ENCODE measurements around the gene ANKRD33. TPM values are rescaled to one million over a fixed set of nuclear protein-coding genes. Genes with fewer than 3 reads are reported as not detected.

ANKRD33 gene
- total RNA-seq, 1 donor from 2014 or later: not detected

DNA sequence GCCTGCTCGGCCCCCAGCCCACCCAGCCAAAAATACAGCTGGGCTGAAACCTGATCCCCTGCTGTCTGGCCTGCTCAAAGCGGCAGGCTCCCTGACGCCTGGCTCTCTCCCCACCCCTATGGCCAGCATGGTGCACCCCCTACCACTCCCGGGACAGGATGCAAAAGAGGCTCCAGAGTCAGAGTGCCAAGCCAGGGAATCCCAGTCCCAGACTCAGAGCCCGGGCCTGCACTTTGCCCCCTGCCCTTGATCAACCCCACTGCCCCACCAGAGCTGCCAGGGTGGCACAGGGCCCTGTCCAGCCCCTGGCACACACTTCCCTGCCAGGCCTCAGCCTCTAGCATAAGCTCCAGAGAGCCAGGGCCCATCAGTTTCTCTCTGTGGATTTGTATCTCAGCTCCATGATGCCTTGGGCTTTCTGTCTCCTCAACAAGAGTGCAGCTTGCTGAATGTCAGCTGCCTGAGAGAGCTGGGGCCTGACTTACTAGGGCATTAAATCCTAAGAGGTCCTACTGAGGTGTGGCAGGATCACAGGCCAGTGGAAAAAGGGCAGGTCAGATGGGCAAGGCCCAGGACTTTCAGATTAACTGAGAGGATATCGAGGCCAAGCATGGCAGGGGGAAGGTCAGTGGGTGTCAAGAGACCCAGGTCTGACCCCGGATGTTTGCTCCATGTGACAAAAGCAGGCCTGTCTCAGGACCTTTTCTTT is 33.3 kb downstream of the ANKRD33 start:
- TF ChIP-seq, protein P1, sequence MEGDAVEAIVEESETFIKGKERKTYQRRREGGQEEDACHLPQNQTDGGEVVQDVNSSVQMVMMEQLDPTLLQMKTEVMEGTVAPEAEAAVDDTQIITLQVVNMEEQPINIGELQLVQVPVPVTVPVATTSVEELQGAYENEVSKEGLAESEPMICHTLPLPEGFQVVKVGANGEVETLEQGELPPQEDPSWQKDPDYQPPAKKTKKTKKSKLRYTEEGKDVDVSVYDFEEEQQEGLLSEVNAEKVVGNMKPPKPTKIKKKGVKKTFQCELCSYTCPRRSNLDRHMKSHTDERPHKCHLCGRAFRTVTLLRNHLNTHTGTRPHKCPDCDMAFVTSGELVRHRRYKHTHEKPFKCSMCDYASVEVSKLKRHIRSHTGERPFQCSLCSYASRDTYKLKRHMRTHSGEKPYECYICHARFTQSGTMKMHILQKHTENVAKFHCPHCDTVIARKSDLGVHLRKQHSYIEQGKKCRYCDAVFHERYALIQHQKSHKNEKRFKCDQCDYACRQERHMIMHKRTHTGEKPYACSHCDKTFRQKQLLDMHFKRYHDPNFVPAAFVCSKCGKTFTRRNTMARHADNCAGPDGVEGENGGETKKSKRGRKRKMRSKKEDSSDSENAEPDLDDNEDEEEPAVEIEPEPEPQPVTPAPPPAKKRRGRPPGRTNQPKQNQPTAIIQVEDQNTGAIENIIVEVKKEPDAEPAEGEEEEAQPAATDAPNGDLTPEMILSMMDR (IDR thresholded peaks at IDR 0.05; ENCODE audit: borderline replicate concordance): no peak
- H3K27me3 ChIP-seq (ENCODE audit: low read depth): no peaks in the 10 kb centered on the region
- H3K9me3 ChIP-seq (replicated peaks): no peaks in the 10 kb centered on the region
- peaks cover 31% of the 10 kb centered on the region for H3K36me3 ChIP-seq
- H3K4me3 ChIP-seq: no peak overlapping the region
- peak overlapping the region; percentile 82 for H3K27ac ChIP-seq (replicated peaks)
- peaks cover 70% of the 10 kb centered on the region for H3K4me1 ChIP-seq
- no peak for DNase-seq
- intact Hi-C loops (cut with micrococcal nuclease): no loop called here

DNA sequence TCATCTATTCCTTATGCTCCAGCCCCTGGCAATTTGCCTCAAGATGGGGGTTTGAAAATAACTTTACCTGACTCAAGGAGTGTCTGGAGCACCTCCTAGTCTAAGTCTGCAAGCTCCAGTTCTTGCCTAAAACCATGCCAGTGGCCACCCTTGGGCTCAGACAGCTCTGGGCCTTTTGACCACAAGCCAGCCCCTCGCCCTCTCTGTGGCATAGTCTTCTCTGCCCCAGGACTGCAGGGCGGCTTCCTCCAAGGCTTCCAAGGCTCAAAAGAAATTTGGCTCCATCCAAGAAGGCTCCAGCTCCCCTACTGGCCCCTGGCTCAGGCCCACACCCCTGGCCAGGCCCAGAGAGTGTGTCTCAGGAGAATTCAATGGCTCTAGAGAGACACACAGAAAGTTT is 34.2 kb downstream of the ANKRD33 start:
- peak overlapping the region; percentile 82 for H3K27ac ChIP-seq (replicated peaks)
- no peak overlapping the region for H3K4me3 ChIP-seq
- peaks cover 27% of the 10 kb centered on the region for H3K36me3 ChIP-seq
- no peaks in the 10 kb centered on the region for H3K27me3 ChIP-seq (ENCODE audit: low read depth)
- TF ChIP-seq, protein P1 (IDR thresholded peaks at IDR 0.05; ENCODE audit: borderline replicate concordance): no peak
- peaks cover 68% of the 10 kb centered on the region for H3K4me1 ChIP-seq
- H3K9me3 ChIP-seq (replicated peaks): no peaks in the 10 kb centered on the region
- intact Hi-C loops (cut with micrococcal nuclease): no loop called here
- no peak for DNase-seq

DNA sequence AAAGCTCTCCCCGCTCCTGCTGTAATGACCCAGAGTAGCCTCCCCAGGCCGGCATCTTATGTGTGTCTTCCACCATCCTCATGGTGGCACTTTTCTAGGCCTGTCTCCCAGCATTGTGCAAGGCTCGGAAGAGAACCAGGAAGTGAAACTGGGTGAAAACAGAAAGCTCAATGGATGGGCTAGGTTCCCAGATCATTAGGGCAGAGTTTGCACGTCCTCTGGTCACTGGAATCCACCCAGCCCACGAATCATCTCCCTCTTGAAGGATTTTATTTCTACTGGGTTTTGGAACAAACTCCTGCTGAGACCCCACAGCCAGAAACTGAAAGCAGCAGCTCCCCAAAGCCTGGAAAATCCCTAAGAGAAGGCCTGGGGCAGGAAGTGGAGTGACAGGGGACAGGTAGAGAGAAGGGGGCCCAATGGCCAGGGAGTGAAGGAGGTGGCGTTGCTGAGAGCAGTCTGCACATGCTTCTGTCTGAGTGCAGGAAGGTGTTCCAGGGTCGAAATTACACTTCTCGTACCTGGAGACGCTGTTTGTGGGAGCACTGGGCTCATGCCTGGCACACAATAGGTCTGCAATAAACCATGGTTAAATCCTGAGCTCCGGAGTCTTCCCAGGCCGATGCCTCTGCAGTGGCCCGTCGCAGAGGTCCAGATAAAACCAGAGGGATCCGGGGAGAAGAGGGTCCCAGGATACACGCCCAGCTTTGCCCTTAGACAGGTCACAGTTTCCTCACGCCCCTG is 35.0 kb downstream of the ANKRD33 start:
- Histone ChIP-seq H3K9me3 (replicated peaks) (no peaks in the 10 kb centered on the region), H3K4me3 (peak overlapping the region; percentile 38), H3K27ac (replicated peaks) (peak overlapping the region; percentile 82), H3K27me3 (ENCODE audit: low read depth) (no peaks in the 10 kb centered on the region), H3K4me1 (peaks cover 61% of the 10 kb centered on the region), H3K36me3 (peaks cover 21% of the 10 kb centered on the region)
- intact Hi-C loops (cut with micrococcal nuclease): no loop called here
- TF ChIP-seq, protein P1 (IDR thresholded peaks at IDR 0.05; ENCODE audit: borderline replicate concordance): no peak
- no peak for DNase-seq

DNA sequence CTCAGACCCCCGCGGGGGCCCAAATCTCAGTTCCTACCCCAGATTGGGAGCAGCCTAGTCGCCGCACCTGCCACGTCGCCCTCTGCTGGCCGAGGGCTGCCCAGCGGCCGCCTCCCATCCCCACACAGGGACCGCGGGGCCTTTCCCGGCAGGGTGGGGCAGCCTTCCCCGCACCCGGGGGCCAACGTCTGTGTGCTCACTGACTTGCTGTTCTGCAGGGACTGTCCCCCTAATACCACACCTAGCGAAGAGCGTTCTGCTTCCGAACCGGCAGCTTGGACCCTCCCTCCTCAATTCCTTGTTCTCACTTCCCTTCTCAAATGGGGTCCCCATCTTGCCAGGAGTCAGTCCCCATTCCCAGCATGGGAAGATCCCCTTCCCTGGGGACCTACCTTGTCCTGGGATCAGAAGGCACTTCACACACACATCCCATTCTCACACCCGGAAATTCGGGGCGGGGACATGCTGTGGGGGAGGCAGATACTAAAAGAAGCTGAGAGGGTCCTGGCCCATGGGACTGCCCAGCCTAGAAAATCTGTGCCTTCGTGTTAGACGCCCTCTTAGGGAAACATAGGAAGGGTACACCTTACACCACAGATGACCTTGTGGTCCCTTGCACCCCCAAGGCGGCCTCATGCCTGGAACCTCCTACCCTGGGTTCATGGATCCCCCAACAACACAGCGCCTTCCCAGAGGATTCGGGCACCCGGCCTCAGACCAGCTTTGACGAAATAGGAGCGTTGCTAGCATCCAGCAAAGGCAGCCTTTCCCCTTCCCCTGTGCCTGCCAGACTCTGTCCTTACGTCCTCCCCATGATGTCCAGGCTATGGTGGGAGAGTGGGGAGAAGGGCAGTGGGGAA is 35.8 kb downstream of the ANKRD33 start:
- Histone ChIP-seq H3K4me1 (peaks cover 55% of the 10 kb centered on the region), H3K27me3 (ENCODE audit: low read depth) (no peaks in the 10 kb centered on the region), H3K27ac (replicated peaks) (peak overlapping the region; percentile 82), H3K9me3 (replicated peaks) (no peaks in the 10 kb centered on the region), H3K36me3 (peaks cover 13% of the 10 kb centered on the region), H3K4me3 (peak overlapping the region; percentile 38)
- TF ChIP-seq, protein P1 (IDR thresholded peaks at IDR 0.05; ENCODE audit: borderline replicate concordance): peak; percentile 93
- DNase-seq: peak; percentile 76
- intact Hi-C loops (cut with micrococcal nuclease): no loop called here

DNA sequence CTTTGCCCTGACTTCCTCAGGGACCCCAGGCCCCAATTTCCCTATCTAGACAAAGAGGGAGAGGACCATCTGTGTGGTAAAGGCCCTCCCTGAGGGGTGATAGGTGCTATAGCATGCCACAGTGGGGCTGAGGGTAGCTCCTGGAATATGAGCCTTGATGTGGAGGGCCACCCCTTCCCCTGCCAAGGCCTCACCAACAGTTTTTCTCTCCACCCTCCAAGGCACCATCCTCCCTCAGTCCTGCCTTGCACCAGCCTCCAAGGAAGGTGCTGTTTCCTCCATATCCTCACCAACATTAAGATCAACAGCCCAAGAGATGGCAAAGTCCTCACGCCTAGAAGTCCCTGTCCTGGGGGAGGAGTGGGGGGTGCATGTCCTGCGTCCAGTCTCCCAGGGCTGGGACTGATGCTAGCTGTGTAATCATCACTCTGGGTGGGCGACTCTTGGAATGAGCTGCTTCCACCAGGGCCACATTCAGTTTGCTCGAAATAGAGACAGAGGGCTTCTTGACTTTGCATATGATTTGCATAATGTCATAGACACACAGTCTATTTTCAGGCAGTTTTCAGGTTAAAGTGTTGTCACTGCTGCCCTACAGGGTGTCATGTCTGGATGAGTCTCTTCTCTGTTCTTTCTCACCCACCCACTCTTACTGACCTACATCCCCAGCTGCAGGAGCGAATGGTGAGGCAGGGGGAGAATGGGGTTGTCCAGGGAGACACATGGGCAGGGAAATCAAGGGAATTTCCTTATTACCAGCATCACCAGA is 36.8 kb downstream of the ANKRD33 start:
- intact Hi-C loops (cut with micrococcal nuclease): no loop called here
- H3K27ac ChIP-seq (replicated peaks): peak overlapping the region; percentile 82
- TF ChIP-seq, protein P1 (IDR thresholded peaks at IDR 0.05; ENCODE audit: borderline replicate concordance): no peak

More for the DNA sequence above, 36.8 kb downstream of the ANKRD33 start:
- Histone ChIP-seq H3K36me3 (peaks cover 5% of the 10 kb centered on the region), H3K4me3 (no peak overlapping the region), H3K9me3 (replicated peaks) (no peaks in the 10 kb centered on the region), H3K27me3 (ENCODE audit: low read depth) (no peaks in the 10 kb centered on the region), H3K4me1 (peaks cover 55% of the 10 kb centered on the region)
- no peak for DNase-seq
